Dedifferentiated amniotic fluid mesenchymal stem cell (primary cell): ENCODE results near the gene SENP5.
"Not testable (repeated sequence)": the region's sequence is repeated elsewhere in the genome, so short reads cannot be mapped to it uniquely, and the experiment has no call there.

ENCODE experiments used
- DNase-seq: peaks from one replicate; pipeline ENCODE4 v3.0.0-alpha.2; 2016; ENCODE audit errors: extremely low spot score

Gene SENP5

DNA sequence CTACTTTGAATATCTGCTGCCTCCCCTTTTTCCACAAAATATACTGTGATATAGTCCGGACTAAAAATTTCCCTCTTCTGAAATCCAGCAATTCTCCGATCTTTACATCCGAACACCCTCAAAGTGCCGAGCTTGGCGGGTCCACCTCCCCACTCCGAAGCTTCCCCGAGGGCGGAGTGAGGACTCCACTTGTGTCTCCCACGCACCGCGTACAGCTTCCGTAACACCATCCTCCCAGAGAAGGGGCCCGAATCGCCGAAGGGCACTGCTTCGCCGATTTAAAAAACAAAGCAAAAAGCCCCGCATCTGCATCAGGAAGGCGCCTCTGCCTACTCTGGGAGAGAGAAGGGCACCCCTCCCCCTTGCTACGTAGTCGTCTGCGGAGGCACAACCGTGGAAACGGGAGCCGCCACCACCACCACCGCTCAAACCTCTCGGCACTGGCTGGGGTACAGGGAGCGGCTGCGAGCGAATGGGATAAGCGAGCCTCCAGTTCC is 74.1 kb downstream of the SENP5 start:
- DNase-seq = peak; percentile 39

- DNase-seq = peak; percentile 98
Measured at GRCh38 chr3:196942226-196942914, 74.7 kb downstream of the SENP5 start, which contains the start of gene NCBP2. Gene NCBP2, minus strand, starts transcription at chr3:196942528. Its CDS starts 25 bp downstream, at chr3:196942503.

DNA sequence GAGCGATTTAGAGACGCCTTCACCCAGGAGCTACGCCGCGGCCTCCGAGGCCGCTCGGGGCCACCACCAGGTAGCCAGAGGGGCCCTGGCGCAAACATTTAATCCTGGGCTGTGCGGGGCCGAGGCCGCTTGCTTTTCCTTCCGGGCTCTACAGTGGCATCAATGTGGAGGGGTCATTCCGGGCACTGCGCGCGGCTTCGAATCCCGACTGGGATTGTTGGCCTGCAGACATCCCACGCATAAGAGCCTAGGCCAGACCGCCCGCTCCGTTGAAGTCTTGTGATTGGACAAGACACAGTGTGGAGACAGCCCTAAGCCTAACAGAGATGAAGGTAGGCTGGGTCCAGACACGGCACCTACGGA is 75.2 kb downstream of the SENP5 start:
- DNase-seq = no peak

GRCh38 chr3:196944037-196944790 is 76.5 kb downstream of the SENP5 start:
- not testable (repeated sequence) for DNase-seq

GRCh38 chr3:196947136-196947859 is 79.6 kb downstream of the SENP5 start:
- no peak for DNase-seq

GRCh38 chr3:196947860-196948441 is 80.2 kb downstream of the SENP5 start:
- no peak for DNase-seq

DNA sequence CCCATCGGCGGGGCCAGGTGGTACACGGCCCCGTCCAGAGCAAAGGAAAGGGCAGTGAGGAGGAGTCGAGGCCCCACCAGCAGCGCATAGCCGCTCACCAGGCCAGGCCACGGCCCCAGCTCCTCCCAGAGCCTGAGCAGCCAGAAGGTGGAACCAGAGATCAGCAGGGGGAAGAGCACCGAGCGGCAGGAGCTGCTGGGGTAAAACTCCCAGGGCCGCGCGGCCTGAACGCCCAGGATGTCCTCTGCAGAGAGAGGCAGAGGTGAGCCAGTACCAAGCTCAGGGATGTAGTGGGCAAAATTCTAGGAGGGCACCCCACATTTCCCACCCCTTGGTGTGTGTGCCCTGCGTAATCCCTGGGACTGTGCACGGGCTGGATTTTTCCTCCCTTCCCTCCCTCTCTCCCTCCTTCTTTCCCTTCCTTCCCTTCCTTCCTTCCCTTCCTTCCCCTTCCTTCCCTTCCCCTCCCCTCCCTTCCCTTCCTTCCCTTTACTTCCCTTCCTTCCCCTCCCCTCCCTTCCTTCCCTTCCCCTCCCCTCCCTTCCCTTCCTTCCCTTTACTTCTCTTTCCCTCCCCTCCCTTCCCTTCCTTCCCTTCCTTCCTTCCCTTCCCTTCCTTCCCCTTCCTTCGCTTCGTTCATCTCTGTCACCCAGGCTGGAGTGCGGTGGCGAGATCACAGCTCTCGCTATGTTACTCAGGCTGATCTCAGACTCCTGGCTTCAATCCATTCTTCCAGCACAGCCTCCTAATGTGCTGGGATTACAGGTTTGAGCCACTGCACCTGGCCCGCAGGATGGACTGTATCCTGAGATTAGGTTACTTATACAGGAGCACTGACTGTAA is 80.9 kb downstream of the SENP5 start:
- no peak for DNase-seq

DNA sequence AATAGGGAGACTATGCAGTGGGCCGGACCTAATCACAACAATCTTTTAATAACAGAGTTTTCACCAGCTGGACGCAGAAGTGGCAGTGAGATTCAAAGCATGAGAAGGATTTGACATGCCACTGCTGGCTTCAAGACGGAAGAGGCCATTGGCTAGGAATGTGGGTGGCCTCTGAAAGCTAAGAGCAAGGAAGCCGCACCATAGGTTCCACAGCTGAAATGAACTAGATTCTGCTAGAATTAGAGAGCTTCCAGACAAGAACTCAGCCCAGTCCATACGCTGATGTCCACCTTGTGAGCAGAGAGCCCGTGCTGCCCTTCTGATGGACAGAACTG is 81.5 kb downstream of the SENP5 start:
- no peak for DNase-seq

DNA sequence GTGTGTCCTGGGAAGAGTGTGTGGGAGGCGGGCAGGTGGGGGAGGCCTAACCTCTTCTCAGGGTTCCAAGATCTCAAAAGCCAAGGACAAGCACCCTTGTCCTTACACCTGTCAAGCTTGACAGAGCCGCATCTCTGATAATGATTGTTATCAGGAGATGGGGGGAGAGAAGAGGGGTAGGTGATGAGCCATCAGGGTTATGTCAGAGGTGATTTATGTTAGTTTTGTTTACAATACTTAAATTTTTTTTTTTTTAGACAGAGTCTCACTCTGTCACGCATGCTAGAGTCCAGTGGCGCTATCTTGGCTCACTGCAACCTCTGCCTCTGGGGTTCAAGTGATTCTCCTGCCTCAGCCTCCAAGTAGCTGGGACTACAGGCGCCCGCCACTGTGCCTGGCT is 82.0 kb downstream of the SENP5 start:
- no peak for DNase-seq

GRCh38 chr3:196951371-196951770 is 83.7 kb downstream of the SENP5 start:
- no peak for DNase-seq

DNA sequence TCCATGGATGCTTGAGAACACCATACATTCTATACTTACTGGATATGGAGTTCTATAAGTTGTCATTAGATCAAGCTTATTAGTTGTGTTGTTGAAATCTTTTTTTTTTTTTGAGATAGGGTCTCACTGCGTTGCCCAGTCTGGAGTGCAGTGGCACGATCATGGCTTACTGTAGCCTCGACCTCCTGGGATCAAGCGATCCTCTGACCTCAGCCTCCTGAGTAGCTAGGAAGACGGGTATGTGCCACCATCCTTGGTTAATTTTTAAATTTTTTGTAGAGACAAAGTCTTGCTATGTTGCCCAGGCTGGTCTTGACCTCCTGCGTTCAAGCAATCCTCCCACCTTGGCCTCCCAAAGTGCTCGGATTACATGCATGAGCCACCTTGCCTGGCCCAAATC is 87.1 kb downstream of the SENP5 start:
- DNase-seq = no peak

DNA sequence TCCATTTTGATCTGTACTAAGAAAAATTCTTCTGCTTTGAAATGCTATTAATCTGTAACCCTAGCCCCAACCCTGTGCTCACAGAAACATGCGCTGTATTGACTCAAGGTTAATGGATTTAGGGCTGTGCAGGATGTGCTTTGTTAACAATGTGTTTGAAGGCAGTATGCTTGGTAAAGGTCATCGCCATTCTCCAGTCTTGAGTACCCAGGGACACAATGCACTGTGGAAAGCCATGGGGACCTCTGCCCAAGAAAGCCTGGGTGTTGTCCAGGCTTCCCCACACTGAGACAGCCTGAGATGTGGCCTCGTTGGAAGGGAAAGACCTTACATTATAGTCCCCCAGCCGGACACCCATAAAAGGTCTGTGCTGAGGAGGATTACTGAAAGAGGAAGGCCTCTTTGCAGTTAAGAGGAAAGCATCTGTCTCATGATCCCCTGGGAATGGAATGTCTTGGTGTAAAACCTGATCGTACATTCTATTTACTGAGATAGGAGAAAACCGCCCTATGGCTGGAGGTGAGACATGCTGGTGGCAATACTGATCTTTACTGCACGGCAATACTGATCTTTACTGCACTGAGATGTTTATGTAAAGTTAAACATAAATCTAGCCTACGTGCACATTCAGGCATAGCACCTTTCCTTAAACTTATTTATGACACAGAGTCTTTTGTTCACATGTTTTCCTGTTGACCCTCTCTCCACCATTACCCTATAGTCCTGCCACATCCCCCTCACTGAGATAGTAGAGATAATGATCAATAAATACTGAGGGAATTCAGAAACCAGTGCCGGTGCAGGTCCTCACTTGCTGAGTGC is 94.6 kb downstream of the SENP5 start:
- DNase-seq = no peak

DNA sequence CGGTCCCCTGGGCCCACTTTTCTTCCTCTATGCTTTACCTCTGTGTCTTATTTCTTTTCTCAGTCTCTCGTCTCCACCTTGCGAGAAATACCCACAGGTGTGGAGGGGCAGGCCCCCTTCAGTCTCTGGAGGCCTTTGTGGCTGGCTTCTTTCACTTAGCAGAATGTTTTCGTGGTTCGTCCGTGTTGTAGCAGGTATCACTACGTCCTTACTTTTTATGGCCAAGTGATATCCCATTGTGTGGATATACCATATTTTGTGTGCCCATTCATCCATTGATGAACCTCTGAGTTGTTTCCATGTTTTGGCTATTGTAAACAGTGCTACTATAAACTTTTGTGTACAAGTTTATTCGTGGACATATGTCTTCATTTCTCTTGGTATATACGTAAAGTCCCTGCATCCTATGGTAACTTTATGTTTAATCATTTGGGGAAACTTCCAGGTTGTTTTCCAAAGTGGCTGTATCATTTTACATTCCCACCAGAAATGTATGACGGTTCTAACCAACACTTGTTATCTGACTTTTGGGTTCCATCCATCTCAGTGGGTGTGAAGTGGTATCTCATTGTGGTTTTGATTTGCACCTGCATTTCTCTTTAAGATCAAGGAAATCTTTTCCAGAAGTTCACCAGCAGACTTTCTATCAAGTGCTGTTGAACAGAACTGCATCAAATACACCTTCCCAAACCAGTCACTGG is 95.4 kb downstream of the SENP5 start:
- no peak for DNase-seq

- no peak for DNase-seq
Measured at GRCh38 chr3:196963631-196963953, 95.9 kb downstream of the SENP5 start.

DNA sequence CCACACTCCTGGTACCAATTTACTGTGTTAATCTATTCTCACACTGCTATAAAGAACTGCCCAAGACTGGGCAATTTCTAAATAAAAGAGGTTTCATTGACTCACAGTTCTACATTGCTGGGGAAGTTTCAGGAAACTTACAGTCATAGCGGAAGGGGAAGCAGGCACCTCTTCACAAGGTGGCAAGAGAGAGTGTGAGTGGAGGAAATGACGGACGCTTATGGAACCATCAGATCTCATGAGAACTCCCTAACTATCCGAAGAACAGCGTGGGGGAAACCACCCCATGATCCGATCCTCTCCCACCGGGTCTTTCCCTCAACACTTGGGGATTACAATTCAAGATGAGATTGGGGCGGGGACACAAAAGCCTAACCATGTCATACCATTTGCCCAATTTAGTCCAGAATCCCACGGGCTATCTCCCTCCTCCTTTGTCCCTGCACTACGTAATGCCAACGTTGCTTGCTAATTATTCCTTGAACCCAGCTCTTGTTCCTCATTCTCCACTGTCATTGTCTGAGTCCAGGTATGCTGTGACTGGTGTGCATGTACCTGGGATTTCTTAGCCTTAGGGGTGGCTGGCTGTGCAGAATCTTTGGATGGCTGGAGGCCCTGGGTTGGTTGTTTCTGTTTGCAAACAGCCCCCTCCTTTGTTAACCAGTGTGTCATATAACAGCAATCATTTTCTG is 97.5 kb downstream of the SENP5 start:
- DNase-seq = no peak

GRCh38 chr3:196965804-196966173 is 98.1 kb downstream of the SENP5 start:
- no peak for DNase-seq

GRCh38 chr3:196966526-196967401 is 99.0 kb downstream of the SENP5 start:
- no peak for DNase-seq

DNA sequence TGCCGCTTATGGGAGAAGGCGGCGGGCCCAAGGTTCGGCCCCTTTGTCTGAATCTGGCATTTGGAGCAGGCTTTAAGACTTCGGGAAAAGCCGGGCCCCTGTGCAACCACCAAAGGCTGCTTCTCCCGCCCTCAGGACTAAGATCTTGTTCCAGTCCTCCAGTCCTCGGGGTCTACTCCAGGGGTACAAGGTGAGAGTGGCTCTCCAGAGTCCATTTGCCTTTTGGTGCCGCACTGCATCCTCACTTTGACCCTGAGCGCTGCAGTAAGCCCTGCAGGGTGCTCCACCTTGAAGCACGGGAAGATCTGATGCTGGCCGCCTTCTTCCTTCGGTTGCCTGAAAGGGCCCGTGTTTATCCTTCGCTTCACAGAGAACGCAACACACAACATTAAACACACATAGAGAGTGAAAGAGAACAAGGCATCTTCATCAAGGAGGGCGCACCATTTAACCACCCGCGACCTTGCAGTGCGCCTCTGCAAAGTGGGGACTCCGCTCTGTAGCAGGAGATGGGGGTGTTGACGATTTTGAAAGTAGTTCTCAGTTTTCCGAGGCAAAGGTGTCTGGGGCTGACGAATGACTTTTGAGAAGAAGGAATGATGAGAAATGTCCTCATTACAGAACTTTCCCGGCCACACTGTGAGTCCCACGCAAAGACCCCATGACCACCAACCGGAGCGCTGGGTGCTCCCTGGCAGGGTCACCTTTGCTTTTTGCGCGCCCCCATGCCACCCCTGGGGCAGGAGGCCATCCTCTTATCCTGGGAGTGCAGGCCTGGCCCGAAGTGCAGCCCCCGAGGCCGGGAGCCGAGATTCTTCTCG is 99.9 kb downstream of the SENP5 start:
- no peak for DNase-seq
